ENCODE data around the gene ALDH1L1.

ALDH1L1 gene

DNA sequence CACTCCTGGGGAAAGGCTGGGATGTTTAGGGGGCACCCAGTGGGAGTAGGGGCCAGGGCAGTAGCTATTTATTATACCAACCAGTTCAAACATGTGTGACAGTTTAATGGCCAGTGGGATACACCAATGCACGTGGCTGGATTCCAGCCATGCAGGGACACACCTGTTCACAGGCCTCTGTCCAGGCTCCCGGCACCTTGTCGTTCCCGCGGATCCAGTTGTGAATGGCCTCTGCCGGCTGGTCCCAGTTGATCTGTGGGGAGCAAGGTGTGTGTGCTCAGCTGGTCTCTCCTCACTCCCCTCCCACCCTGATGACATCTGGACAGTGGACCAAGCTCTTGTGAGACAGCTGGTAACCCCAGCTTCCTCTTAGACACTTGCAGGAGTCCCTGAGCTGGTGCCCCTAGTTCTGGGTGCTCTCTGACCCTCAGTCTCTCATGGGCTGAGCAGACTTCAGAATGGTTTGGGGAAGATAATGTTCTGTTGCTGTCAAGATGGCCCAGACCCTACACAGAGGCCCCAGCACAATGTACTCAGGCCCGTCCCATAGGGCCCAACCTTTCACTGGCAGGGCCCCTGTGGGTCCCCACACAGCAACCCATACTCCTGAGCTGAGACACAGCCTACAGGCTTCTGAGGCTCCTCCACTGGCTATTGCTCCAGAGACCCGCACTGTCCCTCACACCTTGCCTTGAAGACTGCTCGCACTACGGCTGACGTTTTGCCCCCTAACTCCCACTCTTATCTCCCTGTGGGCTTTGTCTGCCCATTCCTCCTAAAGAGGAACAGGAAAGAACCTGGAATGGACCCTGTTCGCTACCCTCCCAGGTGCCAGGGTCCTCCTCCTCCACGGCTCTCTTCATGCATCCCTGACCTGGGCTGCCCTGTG is 25.8 kb downstream of the ALDH1L1 start:
- no peaks in the 10 kb centered on the region for H3K27me3 ChIP-seq (ENCODE audit: insufficient read depth, low read depth)
- H3K79me2 ChIP-seq (ENCODE audit: insufficient read depth, low read depth), result no peaks in the 10 kb centered on the region
- H3K36me3 ChIP-seq (ENCODE audit: insufficient read depth), result no peaks in the 10 kb centered on the region
- no peak overlapping the region for H2AFZ ChIP-seq (ENCODE audit: low read depth)
- H3K4me3 ChIP-seq (IDR thresholded peaks at IDR 0.05; ENCODE audit: insufficient read depth, low read depth, low read length), result no peak overlapping the region
- H3K9ac ChIP-seq, result no peak overlapping the region
- H3K4me1 ChIP-seq (ENCODE audit: low read depth, poor library complexity, severe bottlenecking), result no peaks in the 10 kb centered on the region
- TF ChIP-seq CTCF (conservative IDR thresholded peaks at IDR 0.05; ENCODE audit: low read depth, low read length), result no peak
- H3K27ac ChIP-seq, result no peak overlapping the region
- H3K4me2 ChIP-seq, result no peak overlapping the region
- H4K20me1 ChIP-seq (ENCODE audit: insufficient read depth), result no peaks in the 10 kb centered on the region

GRCh38 chr3:126153695-126154360 is 26.6 kb downstream of the ALDH1L1 start:
- Histone ChIP-seq H3K9ac (no peak overlapping the region), H3K27me3 (ENCODE audit: insufficient read depth, low read depth) (no peaks in the 10 kb centered on the region), H4K20me1 (ENCODE audit: insufficient read depth) (no peaks in the 10 kb centered on the region), H3K4me3 (IDR thresholded peaks at IDR 0.05; ENCODE audit: insufficient read depth, low read depth, low read length) (no peak overlapping the region), H2AFZ (ENCODE audit: low read depth) (no peak overlapping the region), H3K4me1 (ENCODE audit: low read depth, poor library complexity, severe bottlenecking) (no peaks in the 10 kb centered on the region), H3K36me3 (ENCODE audit: insufficient read depth) (no peaks in the 10 kb centered on the region), H3K79me2 (ENCODE audit: insufficient read depth, low read depth) (no peaks in the 10 kb centered on the region), H3K27ac (no peak overlapping the region), H3K4me2 (no peak overlapping the region)
- TF ChIP-seq CTCF (conservative IDR thresholded peaks at IDR 0.05; ENCODE audit: low read depth, low read length), result no peak

GRCh38 chr3:126152901-126153694 is 27.3 kb downstream of the ALDH1L1 start:
- Histone ChIP-seq H3K36me3 (ENCODE audit: insufficient read depth) (no peaks in the 10 kb centered on the region), H3K4me3 (IDR thresholded peaks at IDR 0.05; ENCODE audit: insufficient read depth, low read depth, low read length) (no peak overlapping the region), H3K4me1 (ENCODE audit: low read depth, poor library complexity, severe bottlenecking) (no peaks in the 10 kb centered on the region), H3K27ac (no peak overlapping the region), H4K20me1 (ENCODE audit: insufficient read depth) (no peaks in the 10 kb centered on the region), H3K9ac (no peak overlapping the region), H3K27me3 (ENCODE audit: insufficient read depth, low read depth) (no peaks in the 10 kb centered on the region), H3K79me2 (ENCODE audit: insufficient read depth, low read depth) (no peaks in the 10 kb centered on the region), H2AFZ (ENCODE audit: low read depth) (no peak overlapping the region), H3K4me2 (no peak overlapping the region)
- TF ChIP-seq CTCF (conservative IDR thresholded peaks at IDR 0.05; ENCODE audit: low read depth, low read length), result no peak

GRCh38 chr3:126152458-126152857 is 27.9 kb downstream of the ALDH1L1 start:
- H3K4me3 ChIP-seq (IDR thresholded peaks at IDR 0.05; ENCODE audit: insufficient read depth, low read depth, low read length), result no peak overlapping the region
- no peaks in the 10 kb centered on the region for H3K4me1 ChIP-seq (ENCODE audit: low read depth, poor library complexity, severe bottlenecking)
- H3K79me2 ChIP-seq (ENCODE audit: insufficient read depth, low read depth), result no peaks in the 10 kb centered on the region
- no peak overlapping the region for H2AFZ ChIP-seq (ENCODE audit: low read depth)
- no peak overlapping the region for H3K9ac ChIP-seq
- no peak for TF ChIP-seq CTCF (conservative IDR thresholded peaks at IDR 0.05; ENCODE audit: low read depth, low read length)
- H3K36me3 ChIP-seq (ENCODE audit: insufficient read depth), result no peaks in the 10 kb centered on the region
- no peak overlapping the region for H3K27ac ChIP-seq
- H3K27me3 ChIP-seq (ENCODE audit: insufficient read depth, low read depth), result no peaks in the 10 kb centered on the region
- no peaks in the 10 kb centered on the region for H4K20me1 ChIP-seq (ENCODE audit: insufficient read depth)
- no peak overlapping the region for H3K4me2 ChIP-seq

Data from KMS-11 (cell line).